CD1c-positive myeloid dendritic cell (primary cell): ENCODE measurements around the gene HTR6.

Experiments used
- DNase-seq: peaks from one replicate; pipeline ENCODE4 v3.0.0-alpha.2; 2016; ENCODE audit errors: extremely low spot score

HTR6 gene

DNA sequence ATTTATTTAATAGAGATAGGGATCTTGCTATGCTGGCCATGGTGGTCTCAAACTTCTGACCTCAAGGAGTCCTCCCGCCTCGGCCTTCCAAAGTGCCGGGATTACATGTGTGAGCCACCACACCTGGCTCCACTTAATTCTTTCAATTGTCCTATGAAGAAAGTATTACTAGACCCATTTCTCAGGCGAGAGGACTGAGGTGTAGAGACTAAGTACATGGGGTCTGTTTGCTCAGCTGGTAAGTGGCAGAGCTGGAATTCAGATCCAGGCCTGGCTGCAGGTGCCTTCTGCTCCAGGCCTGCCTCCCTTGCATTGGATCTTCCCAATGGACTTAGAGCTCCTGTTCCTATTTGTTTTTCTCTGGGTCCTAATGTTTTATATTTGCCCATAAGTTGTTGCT, 55.5 kb downstream of the HTR6 start:
- DNase-seq: no peak

DNA sequence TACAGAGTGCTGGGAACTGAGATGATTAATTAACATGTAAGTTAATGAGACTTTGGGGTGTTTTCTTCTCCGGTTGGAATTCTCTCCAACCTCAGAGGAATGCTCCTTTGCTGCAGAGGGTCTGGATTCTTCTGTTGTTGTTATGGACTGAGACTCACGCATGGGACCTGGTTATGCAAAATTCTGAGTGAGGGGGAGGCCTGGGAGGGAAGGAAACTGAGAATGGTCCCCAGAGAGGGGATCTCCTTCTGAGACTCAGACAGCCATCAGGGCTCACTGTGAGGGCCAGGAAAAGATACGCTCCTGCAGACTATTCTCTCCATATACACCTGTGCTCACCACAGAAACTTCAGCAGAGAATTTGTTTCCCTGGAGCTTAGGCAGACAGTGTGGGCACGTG, 56.3 kb downstream of the HTR6 start:
- no peak for DNase-seq

DNA sequence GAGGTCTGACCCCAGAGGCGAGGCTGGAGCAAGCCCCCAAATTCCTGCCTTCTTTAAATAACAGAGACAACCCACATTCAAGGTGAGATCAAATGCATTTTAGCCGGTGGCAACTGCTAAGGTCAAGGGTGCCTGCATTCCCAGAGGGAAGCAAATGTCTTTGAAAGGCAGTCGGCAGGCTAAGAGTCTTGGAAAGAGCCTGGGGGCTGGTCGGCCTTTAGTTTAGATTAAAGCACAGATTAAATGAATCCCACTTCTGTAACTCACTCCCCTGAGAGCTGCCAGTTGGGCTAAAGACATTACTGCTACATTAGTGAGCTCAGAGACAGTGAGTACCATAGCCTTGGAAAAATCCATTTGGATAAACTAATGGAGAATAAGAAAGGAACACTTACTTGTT, 59.2 kb downstream of the HTR6 start:
- DNase-seq: no peak

DNA sequence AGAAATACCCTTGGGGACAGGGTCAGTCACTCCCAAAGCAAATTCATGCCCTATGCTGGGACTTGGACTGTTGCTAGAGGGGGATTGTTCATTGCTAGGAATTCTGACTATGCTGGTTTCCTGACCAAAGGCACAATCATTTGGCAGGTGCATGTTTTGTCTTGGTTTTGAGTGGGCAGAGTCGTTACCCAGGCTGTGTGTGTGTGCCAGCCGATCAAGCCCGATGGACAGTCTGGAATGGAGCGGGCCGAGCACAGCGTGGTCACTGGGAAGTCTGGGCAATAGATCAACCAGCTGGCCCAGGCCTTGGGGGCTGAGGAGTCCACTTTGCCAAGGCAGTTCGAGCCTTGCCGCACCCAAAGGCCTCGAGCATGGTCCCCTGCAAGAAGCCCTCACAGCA, 60.9 kb downstream of the HTR6 start:
- no peak for DNase-seq

- no peak for DNase-seq
Observed at GRCh38 chr1:19728413-19729145, 63.9 kb downstream of the HTR6 start.

DNA sequence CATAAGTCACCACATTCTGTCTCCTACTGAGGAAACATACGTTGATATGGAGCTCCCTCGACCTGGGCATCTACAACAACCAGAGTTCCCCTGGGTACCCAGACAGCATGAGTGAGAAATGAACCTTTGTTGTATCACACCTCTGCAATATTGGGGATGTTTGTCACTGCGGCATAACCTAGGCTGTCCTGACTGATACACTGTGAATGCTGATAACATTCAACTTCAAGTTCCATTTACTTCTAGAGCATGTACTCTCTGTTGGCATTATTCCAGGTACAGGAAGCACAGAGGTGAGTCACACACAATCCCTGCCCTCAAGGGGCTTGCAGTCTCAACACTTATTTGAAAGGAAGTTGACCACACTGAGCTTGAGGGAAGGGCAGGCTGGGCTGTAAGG, 65.6 kb downstream of the HTR6 start:
- DNase-seq: no peak
